Smooth muscle cell (in vitro differentiated cells): ENCODE measurements around the gene CCND1. TPM values are rescaled to one million over a fixed set of nuclear protein-coding genes. Genes with fewer than 3 reads are reported as not detected.

Experiments used
- DNase-seq: peaks from one replicate; lab custom pipeline; 2025; ENCODE audit not compliant: unreplicated experiment; lab: John Stamatoyannopoulos, UW
- H2AFZ ChIP-seq: fragments of 200-600 bp; sonication (generic); 2 replicates; pipeline ENCODE4 v1.6.0; 2016; ENCODE audit warnings: antibody characterized with exemption, low read depth, mild to moderate bottlenecking
- H3F3A ChIP-seq: fragments of 200-600 bp; sonication (generic); 2 replicates; pipeline ENCODE4 v1.6.0; 2017; ENCODE audit warnings: antibody characterized with exemption, low read depth
- H3K27ac ChIP-seq: fragments of 200-600 bp; sonication (generic); 2 replicates; pipeline ENCODE4 v1.5.1; 2016; ENCODE audit warnings: low read depth, mild to moderate bottlenecking
- H3K27me3 ChIP-seq: fragments of 200-600 bp; sonication (generic); 2 replicates; pipeline ENCODE4 v1.6.1; 2016; ENCODE audit warnings: low read depth, mild to moderate bottlenecking
- H3K36me3 ChIP-seq: fragments of 200-600 bp; sonication (generic); 2 replicates; pipeline ENCODE4 v1.5.1; 2016; ENCODE audit warnings: low read depth
- H3K4me1 ChIP-seq: fragments of 200-600 bp; sonication (generic); 2 replicates; pipeline ENCODE4 v1.5.1; 2016; ENCODE audit warnings: low read depth
- H3K4me2 ChIP-seq: fragments of 200-600 bp; sonication (generic); 2 replicates; pipeline ENCODE4 v1.6.0; 2016; ENCODE audit warnings: mild to moderate bottlenecking
- H3K4me3 ChIP-seq: fragments of 200-600 bp; sonication (generic); 2 replicates; pipeline ENCODE4 v1.5.1; 2016; ENCODE audit warnings: mild to moderate bottlenecking
- H3K79me2 ChIP-seq: fragments of 200-600 bp; sonication (generic); 2 replicates; pipeline ENCODE4 v1.6.0; 2016; ENCODE audit warnings: low read depth, mild to moderate bottlenecking
- H3K9ac ChIP-seq: fragments of 200-600 bp; sonication (generic); 2 replicates; pipeline ENCODE4 v1.6.0; 2016; ENCODE audit warnings: low read depth
- H3K9me3 ChIP-seq: fragments of 200-600 bp; sonication (generic); replicated peaks from 2 replicates; pipeline ENCODE4 v1.5.1; 2016; ENCODE audit warnings: low read depth
- H4K20me1 ChIP-seq: fragments of 200-600 bp; sonication (generic); 2 replicates; pipeline ENCODE4 v1.6.0; 2016; ENCODE audit warnings: low read depth
- WGBS: methylation state at CpG from one replicate; pipeline ENCODE4 v1.1.7; 2016; ENCODE audit warnings: low lambda C conversion rate; 5-methylcytosine and 5-hydroxymethylcytosine counted together
- polyA plus RNA-seq: library from polyadenylated mRNA; unstranded; fragments of >200 nt; fragmentation: Nextera tagmentation; extraction: Ambion mirVana; gene quantifications from 2 replicates; pipeline ENCODE4 v1.2.1, GENCODE V29; 2016
- total RNA-seq: library from RNA; depleted of rRNA; stranded (reverse); fragments of >200 nt; gene quantifications from 2 replicates; pipeline ENCODE4 v1.2.3, GENCODE V29; 2014
- TF ChIP-seq, protein P1 (sequence below): fragments of 200-600 bp; sonication (generic); IDR thresholded peaks from 2 replicates; pipeline ENCODE4 v1.5.1; 2017; ENCODE audit warnings: borderline replicate concordance, mild to moderate bottlenecking, antibody characterized with exemption; ENCODE audit not compliant: insufficient read depth, poor library complexity, severe bottlenecking

The CCND1 gene
- total and polyA plus RNA-seq, 2 experiments from 2014 or later: 281 to 482 TPM

DNA sequence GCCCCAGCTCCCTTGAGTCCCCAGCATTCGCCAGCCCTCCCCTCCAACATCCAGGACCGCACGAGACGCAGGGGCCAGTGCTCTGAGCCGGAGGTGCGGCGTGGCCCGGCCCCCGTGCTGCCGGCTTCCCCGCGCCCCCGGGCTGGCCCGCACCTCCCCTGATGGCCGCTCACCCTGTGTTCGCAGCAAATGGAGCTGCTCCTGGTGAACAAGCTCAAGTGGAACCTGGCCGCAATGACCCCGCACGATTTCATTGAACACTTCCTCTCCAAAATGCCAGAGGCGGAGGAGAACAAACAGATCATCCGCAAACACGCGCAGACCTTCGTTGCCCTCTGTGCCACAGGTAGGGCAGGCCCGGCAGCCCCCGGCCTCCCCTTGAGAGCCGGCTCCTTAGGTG is 2.7 kb downstream of the CCND1 start:
- no peak for DNase-seq
- TF ChIP-seq, protein P1, sequence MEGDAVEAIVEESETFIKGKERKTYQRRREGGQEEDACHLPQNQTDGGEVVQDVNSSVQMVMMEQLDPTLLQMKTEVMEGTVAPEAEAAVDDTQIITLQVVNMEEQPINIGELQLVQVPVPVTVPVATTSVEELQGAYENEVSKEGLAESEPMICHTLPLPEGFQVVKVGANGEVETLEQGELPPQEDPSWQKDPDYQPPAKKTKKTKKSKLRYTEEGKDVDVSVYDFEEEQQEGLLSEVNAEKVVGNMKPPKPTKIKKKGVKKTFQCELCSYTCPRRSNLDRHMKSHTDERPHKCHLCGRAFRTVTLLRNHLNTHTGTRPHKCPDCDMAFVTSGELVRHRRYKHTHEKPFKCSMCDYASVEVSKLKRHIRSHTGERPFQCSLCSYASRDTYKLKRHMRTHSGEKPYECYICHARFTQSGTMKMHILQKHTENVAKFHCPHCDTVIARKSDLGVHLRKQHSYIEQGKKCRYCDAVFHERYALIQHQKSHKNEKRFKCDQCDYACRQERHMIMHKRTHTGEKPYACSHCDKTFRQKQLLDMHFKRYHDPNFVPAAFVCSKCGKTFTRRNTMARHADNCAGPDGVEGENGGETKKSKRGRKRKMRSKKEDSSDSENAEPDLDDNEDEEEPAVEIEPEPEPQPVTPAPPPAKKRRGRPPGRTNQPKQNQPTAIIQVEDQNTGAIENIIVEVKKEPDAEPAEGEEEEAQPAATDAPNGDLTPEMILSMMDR: no peak
- Histone ChIP-seq H3K9ac (no peak overlapping the region), H3K4me1 (peaks cover 29% of the 10 kb centered on the region), H3K27me3 (no peaks in the 10 kb centered on the region), H3K79me2 (peaks cover 81% of the 10 kb centered on the region), H3K36me3 (no peaks in the 10 kb centered on the region), H2AFZ (no peak overlapping the region), H3K4me2 (peak overlapping the region; percentile 96), H4K20me1 (peaks cover 68% of the 10 kb centered on the region), H3K4me3 (peak overlapping the region; percentile 93), H3F3A (peaks cover 15% of the 10 kb centered on the region), H3K27ac (peak overlapping the region; percentile 37), H3K9me3 (no peaks in the 10 kb centered on the region)
- WGBS: 77% methylated on average over 27 of the region's 27 CpGs

DNA sequence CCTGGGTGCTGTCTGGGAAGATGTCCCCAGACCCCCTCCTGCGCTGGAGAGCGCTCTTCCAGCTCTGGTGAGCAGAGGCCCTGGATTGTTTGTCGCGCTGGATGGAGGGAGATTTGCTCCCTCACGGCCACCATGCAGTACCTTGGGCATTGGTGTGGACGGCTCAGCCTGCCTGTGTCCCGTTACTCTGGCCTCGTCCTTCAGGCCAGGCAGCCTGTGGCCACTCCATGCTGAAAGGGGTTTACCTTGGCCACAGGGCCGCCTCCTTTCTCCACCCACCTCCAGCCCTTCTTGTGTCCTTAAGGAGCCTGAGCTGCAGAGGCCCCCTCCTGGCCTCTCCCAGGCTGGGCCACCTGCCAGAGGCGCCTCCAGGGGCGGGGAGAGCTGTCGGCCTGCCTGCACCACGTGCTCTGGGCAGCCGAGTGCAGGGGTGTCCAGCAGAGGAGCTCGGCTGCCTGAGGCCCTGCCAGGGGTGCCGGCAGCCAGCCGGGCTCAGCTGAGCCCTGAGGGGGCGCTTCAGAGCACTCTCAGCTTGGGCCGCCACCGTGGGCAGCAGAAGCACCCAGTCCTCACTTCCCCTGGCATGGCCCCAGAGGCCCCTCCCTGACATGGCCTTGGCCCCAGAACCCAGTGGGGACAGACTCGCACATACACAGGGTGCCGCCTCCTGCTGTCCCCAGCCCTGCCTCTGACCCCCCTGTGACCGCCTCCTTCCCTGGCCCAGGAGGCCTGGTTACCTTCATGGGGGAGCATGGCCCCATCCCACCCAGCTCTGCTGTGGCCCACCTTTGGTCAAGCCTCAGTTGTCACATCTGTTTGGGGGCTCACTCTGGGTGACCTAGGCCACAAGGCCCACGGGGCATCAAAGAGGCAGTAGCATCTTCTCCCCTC is 3.4 kb downstream of the CCND1 start:
- Histone ChIP-seq H3K9me3 (no peaks in the 10 kb centered on the region), H3K4me2 (peak overlapping the region; percentile 96), H3K27me3 (no peaks in the 10 kb centered on the region), H3K4me3 (peak overlapping the region; percentile 93), H3K36me3 (no peaks in the 10 kb centered on the region), H3K79me2 (peaks cover 84% of the 10 kb centered on the region), H2AFZ (no peak overlapping the region), H3K4me1 (peaks cover 29% of the 10 kb centered on the region), H3K27ac (peak overlapping the region; percentile 28), H4K20me1 (peaks cover 74% of the 10 kb centered on the region), H3F3A (peaks cover 15% of the 10 kb centered on the region), H3K9ac (no peak overlapping the region)
- WGBS: 72% methylated on average over 24 of the region's 24 CpGs
- TF ChIP-seq, protein P1: no peak
- DNase-seq: peak; percentile 34

DNA sequence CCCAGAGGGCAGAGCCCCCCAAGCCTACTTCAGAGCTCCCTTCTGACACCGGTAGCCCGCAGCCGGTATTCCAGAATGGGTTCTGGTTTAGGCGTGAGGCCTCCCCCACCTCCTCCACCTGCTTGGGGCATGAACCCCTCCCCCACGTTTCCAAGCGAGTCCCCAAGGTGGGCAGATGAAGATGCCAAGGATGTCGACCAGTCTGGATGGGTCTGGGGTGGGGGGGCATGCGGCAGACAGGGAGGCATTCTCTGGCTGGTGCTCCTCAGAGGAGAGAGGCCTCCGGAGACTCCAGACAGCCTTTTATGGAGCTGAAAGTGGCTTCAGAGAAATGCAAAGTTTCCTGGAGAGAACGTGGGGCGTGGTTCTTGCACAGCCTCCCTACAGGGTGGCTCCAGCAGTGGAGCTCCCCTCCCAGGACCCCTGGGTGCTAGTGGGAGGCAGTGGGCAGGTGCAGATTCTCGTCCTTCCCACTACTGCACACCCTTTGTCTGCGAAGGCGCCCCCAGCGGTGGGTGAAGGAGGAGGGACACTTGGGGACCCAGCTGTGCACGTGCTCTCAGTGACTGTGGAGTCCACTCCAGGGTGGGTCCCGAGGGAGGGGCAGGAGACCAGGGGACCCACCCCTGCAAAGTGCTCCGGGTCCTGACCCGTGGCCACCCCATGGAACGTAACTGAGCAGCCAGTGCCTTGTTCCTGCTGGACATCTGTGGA is 4.2 kb downstream of the CCND1 start:
- Histone ChIP-seq H4K20me1 (peaks cover 82% of the 10 kb centered on the region), H3K9me3 (no peaks in the 10 kb centered on the region), H3K36me3 (no peaks in the 10 kb centered on the region), H3F3A (peaks cover 20% of the 10 kb centered on the region), H3K9ac (no peak overlapping the region), H3K27me3 (no peaks in the 10 kb centered on the region), H3K4me2 (peak overlapping the region; percentile 96), H3K4me3 (no peak overlapping the region), H3K27ac (peak overlapping the region; percentile 28), H3K4me1 (peaks cover 21% of the 10 kb centered on the region), H3K79me2 (peaks cover 83% of the 10 kb centered on the region), H2AFZ (no peak overlapping the region)
- WGBS: 94% methylated on average over 20 of the region's 20 CpGs
- DNase-seq: no peak
- TF ChIP-seq, protein P1: no peak
